ENCODE measurements around the gene PIF1.

PIF1 gene

DNA sequence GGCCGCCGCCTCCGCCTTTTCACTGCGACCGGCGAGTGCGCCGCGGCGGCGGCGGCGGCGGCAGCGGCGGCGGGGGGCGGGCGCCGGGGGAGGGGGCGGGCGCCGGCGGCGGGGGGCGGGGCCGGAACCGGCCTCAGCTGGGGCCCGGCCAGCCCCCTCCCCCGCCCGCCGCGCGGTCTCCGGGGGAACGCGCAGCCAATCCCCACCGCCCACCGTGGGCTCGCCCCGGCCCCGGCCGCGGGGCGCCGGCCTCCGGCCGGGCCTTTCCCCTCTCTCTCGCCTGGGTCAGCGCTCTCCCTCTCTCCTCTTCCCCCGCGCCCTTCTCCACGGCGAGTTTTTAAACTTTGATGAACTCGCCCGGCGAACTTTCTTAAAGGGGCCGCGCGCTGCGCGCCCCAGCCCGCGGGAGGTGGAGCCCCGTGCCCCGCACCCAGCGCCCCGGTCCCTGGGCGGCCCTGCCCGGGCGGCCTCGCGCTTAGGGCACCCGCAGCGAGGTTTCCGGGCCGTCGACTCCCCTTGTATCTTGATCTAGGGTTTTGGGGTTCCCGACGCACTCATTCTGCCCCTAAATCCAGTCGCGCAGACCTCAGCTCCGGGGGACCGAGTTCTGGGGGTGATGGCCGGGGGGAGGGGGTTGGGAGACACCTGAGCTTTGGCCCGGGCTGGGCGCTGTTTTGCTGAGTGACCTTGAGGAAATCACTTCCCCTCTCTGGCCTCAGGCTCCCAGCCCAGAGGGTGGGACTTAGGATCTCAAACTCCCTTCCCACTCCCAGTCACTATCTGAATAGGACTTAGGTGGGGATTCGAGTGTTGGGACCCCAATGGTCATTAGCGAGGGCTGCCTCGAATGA lies 49.7 kb downstream of the PIF1 start, which contains the start of gene RBPMS2:
Gene RBPMS2, minus strand, starts transcription at position 39 of the 851 bp plus-strand sequence. CDS start 270 bp downstream, outside the sequence.
- DNase-seq (ENCODE audit: low read depth) = no peak

- no peak for DNase-seq (ENCODE audit: low read depth)
Measured at GRCh38 chr15:64774629-64775493, 50.6 kb downstream of the PIF1 start.

DNA sequence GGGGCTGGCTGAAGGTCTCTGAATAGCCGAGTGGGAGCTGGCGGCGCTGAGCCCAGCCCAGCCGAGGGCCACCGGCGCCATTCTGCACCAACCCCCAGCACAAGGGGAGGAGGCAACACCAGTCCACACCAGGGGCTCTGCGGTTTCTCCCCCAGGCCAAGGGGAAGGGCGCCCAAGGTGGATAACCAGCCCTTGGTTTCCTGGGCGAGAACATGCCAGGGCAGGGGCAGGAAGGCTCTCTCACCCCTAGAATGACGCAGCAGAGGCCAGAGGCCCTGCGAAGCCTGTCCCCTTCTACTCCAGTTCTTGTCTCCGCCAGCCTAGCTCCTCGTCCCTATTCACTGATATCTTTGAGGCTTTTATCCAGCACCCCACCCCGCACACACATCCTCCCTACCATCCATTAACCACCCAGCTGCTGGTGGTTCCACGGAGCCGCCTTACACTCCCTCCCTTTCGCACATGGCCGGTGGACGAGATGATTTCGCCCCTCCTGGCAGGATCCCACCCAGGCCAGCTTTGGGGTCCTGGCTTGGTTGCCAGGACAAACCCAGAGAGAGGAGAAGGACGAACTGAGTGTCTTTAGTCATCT lies 51.3 kb downstream of the PIF1 start:
- no peak for DNase-seq (ENCODE audit: low read depth)

- no peak for DNase-seq (ENCODE audit: low read depth)
Measured at GRCh38 chr15:64773606-64774005, 51.8 kb downstream of the PIF1 start.

DNA sequence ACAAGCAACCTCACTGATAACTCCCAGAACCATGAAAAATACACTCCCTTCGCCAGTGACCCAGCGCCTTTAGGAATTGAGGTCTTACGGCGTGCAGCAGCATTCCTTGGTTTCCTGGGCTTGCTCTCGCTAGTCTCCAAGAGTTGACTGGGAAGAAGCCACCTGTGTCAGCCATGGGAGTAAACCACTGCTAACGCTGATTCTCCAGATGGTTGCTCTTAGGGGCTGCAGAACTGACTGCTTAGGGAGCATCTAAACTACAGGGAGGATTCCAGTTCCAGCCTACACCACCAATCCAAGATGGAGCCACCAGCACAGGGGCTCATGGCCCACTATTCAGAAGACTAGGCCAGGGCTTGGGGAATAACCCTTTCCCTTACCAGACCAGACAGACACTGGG lies 52.5 kb downstream of the PIF1 start:
- no peak for DNase-seq (ENCODE audit: low read depth)

DNA sequence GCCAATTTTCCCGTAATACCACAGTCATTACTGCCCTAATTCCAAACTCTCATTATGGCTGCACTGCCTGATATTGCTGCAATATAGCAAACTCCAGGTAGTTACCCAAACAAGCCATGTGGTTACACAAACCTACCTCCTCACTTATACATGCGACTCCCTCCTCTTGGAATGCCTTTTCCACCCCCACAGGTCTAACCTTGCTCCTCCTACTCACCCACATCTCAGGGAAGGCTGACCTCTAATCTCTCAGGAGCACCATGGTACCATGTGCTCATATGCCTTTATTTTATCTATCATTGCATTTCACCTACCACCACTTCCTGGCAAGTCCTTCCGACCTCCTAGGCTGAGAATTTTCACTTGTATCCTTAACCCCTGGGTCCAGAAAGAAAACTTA lies 53.0 kb downstream of the PIF1 start:
- DNase-seq (ENCODE audit: low read depth) = no peak

- no peak for DNase-seq (ENCODE audit: low read depth)
Measured at GRCh38 chr15:64770626-64771025, 54.8 kb downstream of the PIF1 start.

DNA sequence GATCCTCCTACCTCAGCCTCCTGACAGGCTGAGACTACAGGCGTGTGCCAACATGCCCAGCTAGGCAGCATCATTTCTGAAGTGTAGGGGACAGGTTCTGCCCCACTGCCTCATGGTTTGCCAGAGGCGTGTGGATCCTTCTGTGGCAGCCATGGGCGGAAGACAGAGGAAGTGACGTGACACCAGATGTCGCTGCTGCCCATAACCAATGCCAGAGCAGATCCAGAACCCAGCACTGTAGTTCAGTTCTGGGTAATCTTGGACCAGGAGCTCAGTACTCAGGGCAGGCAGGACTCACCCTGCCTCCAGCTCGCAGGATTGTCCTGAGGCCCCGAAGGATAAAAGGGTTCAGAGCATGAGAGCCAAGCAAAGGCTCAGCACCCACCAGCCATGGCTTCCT lies 58.2 kb downstream of the PIF1 start:
- DNase-seq (ENCODE audit: low read depth) = no peak

GRCh38 chr15:64766058-64766457 lies 59.4 kb downstream of the PIF1 start:
- no peak for DNase-seq (ENCODE audit: low read depth)

All from activated T-cell treated with anti-CD3 and anti-CD28 coated beads for 24 hours (primary cell).